Endodermal cell (in vitro differentiated cells): Measurements from ENCODE around the gene DACH1. TPM values are rescaled to one million over a fixed set of nuclear protein-coding genes. Genes with fewer than 3 reads are reported as not detected.

ENCODE experiments used
- DNase-seq: peaks from one replicate; pipeline ENCODE4 v3.0.0-alpha.2; 2017
- H3K27ac ChIP-seq: 2 replicates; pipeline ENCODE4 v1.5.1; 2013; ENCODE audit warnings: mild to moderate bottlenecking, low read depth, low read length, moderate library complexity
- H3K27me3 ChIP-seq: 2 replicates; pipeline ENCODE4 v1.6.1; 2013; ENCODE audit warnings: mild to moderate bottlenecking, low read length, moderate library complexity; ENCODE audit not compliant: insufficient read depth, control insufficient read depth, poor library complexity, severe bottlenecking
- H3K36me3 ChIP-seq: 2 replicates; pipeline ENCODE4 v1.7.0; 2013; ENCODE audit warnings: mild to moderate bottlenecking, low read length, moderate library complexity; ENCODE audit not compliant: control insufficient read depth, insufficient read depth
- H3K4me1 ChIP-seq: one replicate; pipeline ENCODE4 v1.7.0; 2013; ENCODE audit warnings: low read length; ENCODE audit not compliant: control insufficient read depth, insufficient read depth
- H3K4me3 ChIP-seq: 2 replicates; pipeline ENCODE4 v1.5.1; 2013; ENCODE audit warnings: mild to moderate bottlenecking, low read length, moderate library complexity
- H3K9ac ChIP-seq: 2 replicates; pipeline ENCODE4 v1.6.1; 2013; ENCODE audit warnings: mild to moderate bottlenecking, low read length, moderate library complexity; ENCODE audit not compliant: poor library complexity, severe bottlenecking; ENCODE audit errors: extremely low read depth
- H3K9me3 ChIP-seq: 2 replicates; pipeline ENCODE4 v1.6.1; 2013; ENCODE audit warnings: mild to moderate bottlenecking, low read length, moderate library complexity; ENCODE audit not compliant: control insufficient read depth
- H3K27ac Mint-ChIP-seq: 2 replicates; pipeline ENCODE4 v1.8.0; 2020; ENCODE audit warnings: mixed read lengths
- H3K27me3 Mint-ChIP-seq: 2 replicates; pipeline ENCODE4 v1.8.0; 2021; ENCODE audit warnings: mild to moderate bottlenecking, mixed read lengths; ENCODE audit not compliant: insufficient read depth
- H3K36me3 Mint-ChIP-seq: 2 replicates; pipeline ENCODE4 v1.8.0; 2020; ENCODE audit warnings: low read depth, mixed read lengths
- H3K4me1 Mint-ChIP-seq: 2 replicates; pipeline ENCODE4 v1.8.0; 2020; ENCODE audit warnings: mixed read lengths
- H3K4me3 Mint-ChIP-seq: 2 replicates; pipeline ENCODE4 v1.8.0; 2020; ENCODE audit warnings: mild to moderate bottlenecking, moderate library complexity, mixed read lengths
- H3K9me3 Mint-ChIP-seq: 2 replicates; pipeline ENCODE4 v1.8.0; 2020; ENCODE audit warnings: mild to moderate bottlenecking, mixed read lengths
- CTCF ChIP-seq: fragments of 200-600 bp; sonication (generic); conservative IDR thresholded peaks from 2 replicates; pipeline ENCODE4 v1.5.0; 2021; ENCODE audit warnings: antibody characterized with exemption, mild to moderate bottlenecking
- WGBS, 2 experiments: methylation state at CpG; one replicate each; pipeline versions ENCODE4 v1.1.5 to v1.1.7; 2013; ENCODE audit warnings: missing lambda C conversion rate in 2 of 2, mixed read lengths in 1 of 2; ENCODE audit not compliant: insufficient coverage in 1 of 2, insufficient read length in 1 of 2; 5-methylcytosine and 5-hydroxymethylcytosine counted together
- total RNA-seq, 2 donors: library from RNA; stranded (reverse); fragmentation: NEBNext Ultra II Directional in 1 of 2; extraction: Animal tissue kit (Norgen Biotek cat#: 25700) in 1 of 2; gene quantifications; 2 replicates in 1 of 2; 3 replicates in 1 of 2; pipeline ENCODE4 v1.2.1, GENCODE V29; 2021

The DACH1 gene
- total RNA-seq, 2 donors from 2014 or later: 0.81 to 1.2 TPM

- WGBS, 2 experiments: 67% methylated on average over 1 of the region's 3 CpGs; no CpG with 5 or more reads in 1 of the 2 experiments
- no peak for TF ChIP-seq CTCF
- DNase-seq: no peak
- H3K27ac Mint-ChIP-seq: no peak overlapping the region
- Histone ChIP-seq H3K36me3 (no peaks in the 10 kb centered on the region), H3K27me3 (no peaks in the 10 kb centered on the region), H3K9ac (no peak overlapping the region), H3K27ac (no peak overlapping the region), H3K4me3 (no peak overlapping the region), H3K4me1 (no peaks in the 10 kb centered on the region), H3K9me3 (no peaks in the 10 kb centered on the region)
- no peaks in the 10 kb centered on the region for H3K4me1 Mint-ChIP-seq
- H3K4me3 Mint-ChIP-seq: no peak overlapping the region
- H3K36me3 Mint-ChIP-seq: no peaks in the 10 kb centered on the region
- no peaks in the 10 kb centered on the region for H3K27me3 Mint-ChIP-seq
- no peaks in the 10 kb centered on the region for H3K9me3 Mint-ChIP-seq
Measured at GRCh38 chr13:71503781-71504180, 363.2 kb downstream of the DACH1 start.

- no peak overlapping the region for H3K27ac Mint-ChIP-seq
- H3K9me3 Mint-ChIP-seq: no peaks in the 10 kb centered on the region
- TF ChIP-seq CTCF: no peak
Measured at GRCh38 chr13:71499944-71500514, 367.0 kb downstream of the DACH1 start.

GRCh38 chr13:71499235-71499634 is 367.8 kb downstream of the DACH1 start:
- H3K4me1 ChIP-seq: no peaks in the 10 kb centered on the region
- H3K27me3 ChIP-seq: no peaks in the 10 kb centered on the region
- H3K36me3 ChIP-seq: no peaks in the 10 kb centered on the region
- Mint-ChIP-seq H3K27me3 (no peaks in the 10 kb centered on the region), H3K36me3 (no peaks in the 10 kb centered on the region), H3K9me3 (no peaks in the 10 kb centered on the region), H3K4me1 (no peaks in the 10 kb centered on the region), H3K4me3 (no peak overlapping the region), H3K27ac (no peak overlapping the region)
- H3K9ac ChIP-seq: no peak overlapping the region
- TF ChIP-seq CTCF: no peak
- DNase-seq: no peak
- no peak overlapping the region for H3K4me3 ChIP-seq
- H3K9me3 ChIP-seq: no peaks in the 10 kb centered on the region
- no peak overlapping the region for H3K27ac ChIP-seq
- WGBS, 2 experiments: 83 to 100% methylated on average over 1 to 2 of the region's 2 CpGs

More at GRCh38 chr13:71499944-71500514, 367.0 kb downstream of the DACH1 start:
- Histone ChIP-seq H3K27me3 (no peaks in the 10 kb centered on the region), H3K36me3 (no peaks in the 10 kb centered on the region), H3K4me3 (no peak overlapping the region), H3K4me1 (no peaks in the 10 kb centered on the region), H3K27ac (no peak overlapping the region), H3K9me3 (no peaks in the 10 kb centered on the region), H3K9ac (no peak overlapping the region)
- H3K27me3 Mint-ChIP-seq: no peaks in the 10 kb centered on the region
- H3K36me3 Mint-ChIP-seq: no peaks in the 10 kb centered on the region
- H3K4me1 Mint-ChIP-seq: no peaks in the 10 kb centered on the region
- 84% methylated on average over 3 of the region's 4 CpGs; no CpG with 5 or more reads in 1 of the 2 experiments for WGBS, 2 experiments
- DNase-seq: no peak
- no peak overlapping the region for H3K4me3 Mint-ChIP-seq
